HG02870 (cell line): ENCODE results near the gene GNG7.
"Not testable (repeated sequence)": the region's sequence is repeated elsewhere in the genome, so short reads cannot be mapped to it uniquely, and the experiment has no call there.

ENCODE experiments used
- ATAC-seq: cut with Tn5 transposase; IDR thresholded peaks from one replicate; pipeline ENCODE4 v1.9.1; 2021; ENCODE audit warnings: mild to moderate bottlenecking, moderate library complexity; ENCODE audit not compliant: unreplicated experiment

GNG7 gene

DNA sequence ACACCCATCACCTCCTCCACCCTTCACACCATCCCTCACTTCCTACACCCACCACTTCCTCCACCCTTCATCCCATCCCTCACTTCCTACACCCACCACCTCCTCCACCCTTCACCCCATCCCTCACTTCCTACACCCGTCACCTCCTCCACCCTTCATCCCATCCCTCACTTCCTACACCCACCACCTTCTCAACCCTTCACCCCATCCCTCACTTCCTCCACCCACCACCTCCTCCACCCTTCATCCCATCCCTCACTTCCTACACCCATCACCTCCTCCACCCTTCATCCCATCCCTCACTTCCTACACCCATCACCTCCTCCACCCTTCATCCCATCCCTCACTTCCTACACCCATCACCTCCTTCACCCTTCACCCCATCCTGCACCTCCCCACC lies 11.6 kb upstream of the GNG7 start:
- ATAC-seq = not testable (repeated sequence)

DNA sequence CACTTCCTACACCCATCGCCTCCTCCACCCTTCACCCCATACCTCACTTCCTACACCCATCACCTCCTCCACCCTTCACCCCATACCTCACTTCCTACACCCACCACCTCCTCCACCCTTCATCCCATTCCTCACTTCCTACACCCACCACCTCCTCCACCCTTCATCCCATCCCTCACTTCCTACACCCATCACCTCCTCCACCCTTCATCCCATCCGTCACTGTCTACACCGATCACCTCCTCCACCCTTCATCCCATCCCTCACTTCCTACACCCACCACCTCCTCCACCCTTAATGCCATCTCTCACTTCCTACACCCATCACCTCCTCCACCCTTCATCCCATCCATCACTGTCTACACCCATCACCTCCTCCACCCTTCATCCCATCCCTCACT lies 10.7 kb upstream of the GNG7 start:
- not testable (repeated sequence) for ATAC-seq

DNA sequence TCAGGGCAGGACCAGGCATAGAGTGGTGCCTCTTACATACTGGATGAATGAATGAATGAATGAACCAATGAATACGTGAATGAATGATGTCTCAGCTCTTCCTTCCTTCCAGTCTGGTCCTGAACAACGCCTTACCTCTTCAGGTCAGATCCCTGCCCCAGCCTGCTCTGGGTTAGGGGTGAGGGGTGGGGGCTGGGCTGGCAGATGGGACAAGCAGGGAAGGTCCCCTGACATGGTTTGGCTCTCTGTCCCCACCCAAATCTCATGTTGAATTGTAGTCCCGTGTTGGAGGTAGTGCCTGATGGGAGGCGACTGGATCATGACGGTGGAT lies 9.3 kb upstream of the GNG7 start:
- no peak for ATAC-seq

DNA sequence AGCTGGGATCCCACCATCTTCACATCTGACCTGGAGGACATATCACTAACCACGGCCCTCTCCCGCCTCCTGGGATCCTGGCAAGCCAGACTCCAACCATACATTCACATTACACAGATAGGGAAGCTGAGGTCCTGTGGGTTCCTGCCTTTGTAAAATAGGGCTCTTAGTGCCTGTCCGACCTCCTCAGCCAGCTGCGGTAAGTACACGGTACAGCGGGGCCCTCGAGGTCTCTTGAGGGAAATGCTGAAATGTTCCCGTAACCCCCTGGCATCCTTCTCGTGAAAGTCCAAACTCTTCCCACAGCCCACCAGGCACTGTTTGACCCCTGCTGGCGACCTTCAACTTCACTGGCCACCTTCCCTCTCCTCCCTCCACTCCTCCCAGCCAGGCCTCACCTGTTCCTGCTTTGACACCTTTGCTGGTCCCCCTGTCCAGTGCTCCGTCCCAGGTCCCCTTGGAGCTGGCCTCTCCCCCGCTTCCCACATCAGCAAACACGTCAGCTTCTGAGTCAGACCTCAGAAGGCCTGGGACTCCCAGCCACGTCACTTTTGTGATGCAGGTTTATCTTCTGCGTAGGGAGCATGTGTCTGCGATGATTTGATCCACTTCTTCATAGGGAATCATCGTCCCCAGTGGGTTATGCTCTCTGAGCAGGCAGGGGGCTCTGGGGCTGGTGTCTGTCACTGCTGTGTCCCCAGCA lies 8.8 kb upstream of the GNG7 start:
- no peak for ATAC-seq

DNA sequence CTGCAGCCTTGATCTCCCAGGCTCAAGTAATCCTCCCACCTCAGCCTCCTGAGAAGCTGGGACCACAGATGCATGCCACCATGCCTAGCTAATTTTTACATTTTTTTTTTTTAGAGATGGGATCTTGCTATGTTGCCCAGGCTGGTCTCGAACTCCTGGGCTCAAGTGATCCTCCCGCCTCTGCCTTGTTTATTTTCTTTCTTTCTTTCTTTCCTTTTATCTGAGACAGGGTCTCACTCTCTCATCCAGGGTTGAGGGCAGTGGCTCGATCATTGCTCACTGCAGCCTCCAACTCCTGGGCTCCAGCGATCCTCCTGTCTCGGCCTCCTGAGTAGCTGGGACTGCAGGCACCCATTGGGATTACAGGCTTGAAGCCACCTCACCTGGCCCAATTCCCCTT lies 3.8 kb upstream of the GNG7 start:
- ATAC-seq = no peak

DNA sequence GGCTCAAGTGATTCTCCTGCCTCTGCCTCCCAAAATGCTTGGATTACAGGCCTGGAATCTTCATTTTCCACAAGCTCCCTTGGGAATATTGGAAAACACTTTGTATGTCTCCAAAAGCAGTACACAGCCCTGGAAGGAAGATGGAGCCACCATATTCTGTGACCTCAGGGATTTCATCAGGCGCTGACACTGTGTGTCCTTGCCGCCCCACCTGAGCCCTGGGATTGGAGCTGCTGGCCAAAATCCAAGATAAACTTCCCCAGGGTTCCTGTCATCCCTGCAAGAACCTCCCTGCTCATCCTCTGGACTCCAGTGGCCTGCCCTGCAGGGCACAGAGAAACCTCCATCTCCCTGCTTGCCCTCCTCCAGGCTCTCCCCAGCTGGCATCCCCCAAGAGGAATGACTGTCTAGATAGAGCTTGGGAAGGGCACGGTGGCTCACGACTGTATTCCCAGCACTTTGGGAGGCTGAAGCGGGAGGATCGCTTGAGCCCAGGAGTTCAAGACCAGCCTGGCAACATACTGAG lies 1.3 kb upstream of the GNG7 start:
- no peak for ATAC-seq

DNA sequence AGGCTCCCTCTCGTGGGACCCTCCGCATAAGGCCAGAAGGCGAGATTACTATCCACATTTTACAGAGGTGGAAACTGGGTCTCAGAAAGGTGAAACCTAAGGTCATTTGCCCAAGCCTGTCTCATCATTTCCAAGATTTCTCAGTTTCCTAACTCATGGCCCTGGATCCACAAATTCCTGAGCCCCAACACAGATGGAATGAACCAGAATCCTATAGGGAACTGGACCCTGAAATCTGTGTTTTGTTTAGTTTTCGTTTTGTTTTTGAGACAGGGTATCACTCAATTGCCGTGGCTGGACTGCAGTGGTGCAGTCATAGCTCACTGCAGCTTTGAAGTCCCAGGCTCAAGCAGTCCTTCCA lies 563 bp upstream of the GNG7 start:
- no peak for ATAC-seq

DNA sequence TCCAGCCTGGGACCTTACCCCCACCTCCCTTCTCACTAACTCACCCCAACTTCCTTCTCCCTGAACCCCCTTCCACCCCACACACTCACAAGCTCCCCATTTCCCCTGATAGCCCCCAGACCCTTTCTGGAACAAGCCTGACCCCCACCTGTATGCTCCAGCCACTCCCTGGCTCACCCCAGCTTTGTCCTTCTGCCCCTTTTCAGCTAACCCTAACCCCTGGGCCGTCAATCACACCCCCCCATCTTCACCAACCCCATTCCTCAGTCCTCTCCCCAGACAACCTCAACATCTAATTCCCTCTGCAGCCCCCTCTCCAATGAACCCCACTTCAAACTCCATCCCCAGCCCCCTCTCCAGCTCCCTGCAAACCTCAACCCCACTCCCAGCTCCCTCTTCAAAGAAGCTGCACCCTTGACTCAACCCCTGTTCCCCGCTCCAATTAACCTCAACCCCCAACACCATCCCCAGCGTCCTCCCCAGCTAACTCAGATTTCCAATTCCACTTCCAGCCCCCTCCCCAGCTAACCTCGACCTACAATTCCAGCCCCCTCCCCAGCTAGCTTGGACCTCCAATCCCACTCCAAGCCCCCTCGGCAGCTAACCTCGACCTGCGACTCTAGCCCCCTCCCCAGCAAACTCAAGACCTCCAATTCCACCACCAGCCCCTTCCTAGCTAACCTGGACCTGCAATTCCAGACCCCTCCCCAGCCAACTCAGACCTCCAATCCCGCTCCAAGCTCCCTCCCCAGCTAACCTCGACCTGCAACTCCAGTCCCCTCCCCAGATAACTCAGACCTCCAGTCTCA lies 929 bp downstream of the GNG7 start:
- no peak for ATAC-seq

DNA sequence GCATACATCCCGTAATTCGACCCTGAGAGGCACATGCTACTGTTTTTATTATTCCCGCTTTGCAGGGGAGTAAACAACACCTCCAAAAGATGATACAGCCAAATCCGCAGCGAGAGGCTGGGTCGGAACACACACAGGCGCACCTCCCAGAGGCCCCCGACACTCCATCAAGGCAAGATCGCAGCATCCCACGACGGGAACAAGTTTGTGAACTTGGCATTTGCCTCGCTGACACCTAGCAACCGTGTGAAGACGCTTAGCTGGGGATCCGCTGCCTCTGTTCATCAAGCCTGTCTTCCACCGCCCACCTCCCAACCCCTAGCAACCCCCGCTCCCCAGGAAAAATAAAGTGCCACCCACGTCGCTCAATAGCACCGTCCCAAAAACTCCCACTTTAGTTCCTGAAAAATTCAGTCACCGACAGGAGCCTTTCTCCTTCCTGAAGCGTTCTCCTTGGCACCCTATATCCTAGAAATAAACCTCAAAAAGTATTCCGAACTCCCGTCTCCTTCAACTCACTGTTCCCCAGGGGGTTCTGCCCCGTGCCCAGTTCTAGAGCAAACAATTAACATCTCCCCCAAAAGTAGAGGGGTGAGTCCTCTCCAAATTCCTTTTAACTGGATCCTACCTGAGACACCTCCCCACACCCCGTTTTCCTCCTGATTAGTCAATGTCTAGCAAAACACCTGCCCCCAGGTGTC lies 1.7 kb downstream of the GNG7 start:
- ATAC-seq = no peak

DNA sequence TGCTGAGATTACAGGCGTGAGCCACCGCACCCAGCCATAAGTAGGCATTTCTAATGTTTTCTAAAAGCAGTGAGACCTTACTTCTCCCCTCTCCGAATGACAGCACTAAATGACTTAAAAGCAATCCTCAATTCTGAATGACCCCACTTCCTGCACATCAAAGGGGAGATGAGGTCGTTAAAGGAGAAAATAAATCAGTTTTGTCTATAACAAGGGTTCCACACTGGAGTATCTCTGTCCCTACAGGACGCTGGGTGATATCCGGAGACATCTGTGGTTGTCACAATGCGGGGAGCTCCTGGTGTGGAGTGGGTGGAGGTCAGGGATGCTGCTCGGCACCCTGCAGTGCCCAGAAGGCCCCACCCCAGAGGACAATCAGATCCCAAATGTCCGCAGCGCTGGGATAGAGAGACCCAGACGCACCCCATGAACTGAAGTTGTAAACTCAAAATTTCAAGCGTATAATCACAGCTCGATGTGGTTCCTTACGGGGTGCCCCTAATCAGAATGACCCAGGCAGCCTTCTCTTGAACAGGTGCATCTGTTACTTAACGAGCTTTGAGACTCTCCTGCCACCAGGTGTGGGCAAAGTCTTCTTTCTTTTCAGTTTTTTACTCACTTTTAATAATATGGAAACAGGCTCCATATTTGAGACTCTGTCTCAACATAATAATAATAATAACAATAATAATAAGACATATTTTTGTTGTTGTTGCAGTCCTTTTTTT lies 2.9 kb downstream of the GNG7 start:
- ATAC-seq = no peak

DNA sequence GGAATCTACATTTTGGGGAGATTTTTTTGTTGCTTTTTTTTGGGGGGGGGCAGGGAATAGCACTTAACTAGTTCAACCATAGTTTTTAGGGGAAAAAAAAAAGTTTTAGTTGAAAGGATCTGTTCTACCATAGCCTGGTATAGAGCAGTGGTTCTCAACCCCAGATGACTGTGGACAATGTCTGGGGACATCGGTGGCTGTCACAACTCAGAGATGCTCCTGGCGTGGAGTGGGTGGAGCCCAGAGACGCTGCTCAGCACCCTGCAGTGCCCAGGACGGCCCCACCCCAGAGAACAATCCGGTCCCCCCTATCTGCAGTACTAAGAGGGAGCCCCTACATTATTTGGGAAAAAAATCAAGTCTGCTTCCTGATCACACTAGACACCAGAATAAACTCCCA lies 8.3 kb downstream of the GNG7 start:
- no peak for ATAC-seq

DNA sequence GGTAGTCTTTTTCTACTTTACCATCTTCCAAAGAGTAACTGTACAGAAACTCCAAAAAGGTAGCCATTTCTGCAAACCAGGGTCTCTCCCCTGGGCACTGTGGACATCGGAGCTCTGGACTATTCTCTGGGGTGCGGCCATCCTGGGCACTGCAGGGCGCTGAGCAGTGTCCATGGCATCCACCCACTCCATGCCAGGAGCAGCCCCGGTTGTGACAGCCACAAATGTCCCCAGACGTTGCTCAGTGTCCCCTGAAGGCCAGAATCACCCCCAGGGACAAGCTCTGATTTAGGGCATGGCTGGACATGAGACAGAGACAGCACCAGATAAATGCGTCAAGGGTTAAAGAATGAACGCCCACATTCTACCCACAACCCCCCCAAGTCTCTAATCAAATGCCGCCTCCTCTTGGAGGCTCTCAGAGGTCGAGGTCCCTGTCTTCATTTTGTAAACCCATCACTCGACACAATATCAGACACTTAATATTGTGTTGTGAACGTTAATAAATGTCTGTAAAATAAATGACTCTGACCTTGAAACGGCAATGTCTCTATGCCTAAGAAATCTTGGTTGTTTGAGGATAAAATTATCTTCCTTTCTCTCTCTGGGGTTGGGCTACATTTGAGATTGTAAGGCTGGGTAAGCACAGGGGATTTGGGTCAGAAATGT lies 8.9 kb downstream of the GNG7 start:
- no peak for ATAC-seq

DNA sequence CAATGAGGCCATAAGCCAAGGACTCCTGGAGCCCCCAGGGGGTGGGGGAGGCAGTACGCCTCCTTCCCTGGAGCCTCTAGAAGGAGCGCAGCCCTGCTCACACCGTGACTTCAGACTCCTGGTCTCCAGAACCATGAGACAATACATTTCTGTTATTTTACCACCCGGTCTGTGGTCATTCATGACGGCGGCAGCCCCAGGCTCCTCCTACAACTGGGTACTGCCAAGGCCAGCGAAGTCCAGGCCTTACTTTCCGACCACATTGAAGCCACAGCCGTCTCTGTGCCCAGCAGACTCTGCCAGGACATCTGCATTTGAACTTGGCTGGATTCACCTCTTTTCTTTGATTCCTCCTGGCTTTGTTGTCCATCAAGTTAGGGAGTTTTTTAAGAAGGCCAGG lies 10.5 kb downstream of the GNG7 start:
- no peak for ATAC-seq

DNA sequence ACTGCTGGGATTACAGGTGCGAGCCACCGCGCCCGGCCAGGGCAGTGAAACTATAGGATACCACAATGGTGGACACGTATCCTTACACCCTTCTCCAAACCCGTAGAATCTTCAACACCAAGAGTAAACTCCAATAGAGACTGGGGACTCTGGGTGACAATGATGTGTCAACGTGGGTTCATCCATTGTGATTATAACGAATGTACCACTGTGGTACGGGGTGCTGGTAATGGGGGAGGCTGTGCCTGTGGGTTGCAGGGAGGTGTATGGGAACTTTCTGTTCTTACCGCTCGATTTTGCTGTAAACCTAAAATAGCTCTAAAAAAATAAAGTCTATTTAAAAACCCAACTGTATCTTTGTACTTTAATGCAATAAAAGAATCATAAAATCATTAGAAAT lies 11.6 kb downstream of the GNG7 start:
- ATAC-seq = no peak

DNA sequence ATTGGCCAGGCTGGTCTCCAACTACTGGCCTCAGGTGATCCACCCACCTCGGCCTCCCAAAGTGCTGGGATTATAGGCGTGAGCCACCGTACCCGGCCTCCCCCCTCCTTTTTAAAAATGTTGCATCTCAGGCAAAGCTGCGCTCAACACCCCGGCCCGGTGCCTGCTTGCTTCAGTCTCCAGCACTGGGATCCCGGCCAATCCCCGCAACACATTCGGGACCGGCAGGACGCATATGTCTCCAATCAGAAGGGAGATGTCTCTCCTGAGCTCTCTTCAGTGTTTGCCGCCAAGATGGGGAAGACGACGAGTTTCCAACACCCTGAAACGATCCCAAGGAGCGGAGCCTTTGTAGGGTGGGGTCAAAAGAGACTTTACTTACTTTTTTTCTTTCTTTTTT lies 16.1 kb downstream of the GNG7 start:
- ATAC-seq = no peak

DNA sequence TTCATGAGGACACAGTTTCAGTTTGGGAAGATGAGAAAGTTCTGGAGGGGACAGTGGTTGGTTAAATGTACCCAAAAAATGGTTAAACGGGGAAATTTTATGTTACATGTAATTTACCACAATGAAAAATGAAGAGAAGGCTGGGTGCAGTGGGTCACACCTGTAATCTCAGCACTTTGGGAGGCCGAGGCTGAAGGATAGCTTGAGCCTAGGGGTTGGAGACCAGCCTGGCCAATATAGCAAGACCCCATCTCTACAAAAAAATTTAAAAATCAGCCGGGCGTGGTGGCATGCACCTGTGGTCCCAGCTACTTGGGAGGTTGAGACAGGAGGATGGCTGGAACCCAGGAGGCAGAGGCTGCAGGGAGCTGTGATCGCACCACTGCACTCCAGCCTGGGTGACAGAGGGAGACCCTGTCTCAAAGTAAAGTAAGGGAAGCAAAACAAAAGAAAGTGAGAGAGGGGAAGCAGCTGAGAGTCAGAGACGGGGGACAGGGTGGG lies 17.2 kb downstream of the GNG7 start:
- no peak for ATAC-seq

DNA sequence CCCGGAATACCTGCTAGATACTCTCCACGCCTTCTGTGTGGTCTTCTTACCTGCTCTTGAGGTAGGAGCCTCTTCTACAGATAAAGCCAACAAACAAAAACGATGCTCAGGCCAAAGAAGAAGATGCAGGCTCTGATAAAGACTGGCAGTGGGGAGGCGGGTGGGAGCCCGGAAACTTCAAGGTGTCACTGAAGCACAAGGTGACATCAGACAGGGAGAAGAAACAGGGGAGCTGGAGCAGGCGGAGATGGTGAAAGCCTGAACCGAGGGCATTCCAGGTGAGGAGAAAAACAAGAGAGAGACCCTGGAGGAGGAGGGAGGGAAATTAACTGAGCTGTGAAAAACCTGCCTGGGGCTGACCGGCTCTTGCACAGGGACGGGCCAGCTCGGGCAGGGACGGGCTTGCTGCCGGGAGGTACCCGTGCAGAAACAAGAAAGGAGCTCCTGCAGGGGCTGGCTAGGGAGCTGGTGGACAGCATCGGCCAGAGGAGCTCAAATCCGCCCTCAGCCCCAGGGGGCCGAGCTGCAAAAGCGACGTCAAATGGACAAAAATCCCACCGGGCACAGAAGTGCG lies 19.0 kb downstream of the GNG7 start:
- no peak for ATAC-seq

DNA sequence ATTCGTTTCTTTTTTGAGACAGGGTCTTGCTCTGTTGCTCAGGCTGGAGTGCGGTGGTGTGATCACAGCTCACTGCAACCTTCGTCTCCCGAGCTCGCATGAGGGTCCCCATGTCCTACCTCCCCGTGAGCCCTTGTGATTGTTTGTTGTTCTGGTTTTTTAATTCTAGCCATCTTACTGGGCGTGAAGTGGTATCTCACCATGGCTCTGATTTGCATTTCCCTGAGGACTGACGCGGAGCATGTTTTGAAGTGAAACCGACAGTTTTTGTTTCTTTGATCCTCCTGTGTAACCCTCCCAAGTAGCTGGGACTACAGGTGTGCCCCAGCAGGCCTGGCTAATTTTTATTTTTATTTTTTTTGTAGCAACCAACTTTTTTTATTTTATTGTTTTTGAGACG lies 21.7 kb downstream of the GNG7 start:
- ATAC-seq = no peak

DNA sequence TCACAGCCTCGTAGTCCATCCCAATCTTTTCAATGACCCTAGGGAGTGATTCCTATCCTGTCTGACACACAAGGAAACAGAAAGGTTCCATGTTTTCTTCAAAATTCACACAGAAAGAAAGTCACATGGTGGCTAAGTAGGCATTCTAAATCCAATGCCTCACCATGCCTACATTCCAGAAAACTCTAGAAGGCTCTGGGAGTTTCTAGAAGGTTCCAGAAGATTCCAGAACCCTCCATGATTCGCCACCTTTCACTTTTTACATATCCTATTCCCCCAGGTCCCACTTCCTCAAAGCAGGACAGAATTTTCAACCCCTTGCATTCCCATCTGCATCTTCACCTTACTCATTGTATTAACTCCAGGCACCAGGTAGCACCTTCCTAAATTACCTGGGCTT lies 23.1 kb downstream of the GNG7 start:
- no peak for ATAC-seq

DNA sequence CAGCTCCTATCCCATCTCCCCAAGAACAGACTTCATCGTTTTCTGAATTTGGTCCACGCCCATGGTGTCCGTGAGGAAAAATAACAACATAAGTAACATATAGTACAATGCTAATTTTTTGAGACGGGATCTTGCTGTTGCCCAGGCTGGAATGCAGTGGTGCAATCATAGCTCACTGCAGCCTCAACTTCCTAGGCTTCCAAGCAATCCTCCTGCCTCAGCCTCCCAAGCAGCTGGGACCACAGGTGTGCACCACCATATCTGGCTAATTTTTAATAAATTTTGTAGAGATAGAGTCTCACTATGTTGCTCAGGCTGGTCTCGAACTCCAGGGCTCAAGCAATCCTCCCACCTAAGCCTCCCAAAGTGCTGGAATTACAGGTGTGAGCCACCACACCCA lies 23.5 kb downstream of the GNG7 start:
- not testable (repeated sequence) for ATAC-seq
